ENCODE results near the gene C9orf43. TPM values are rescaled to one million over a fixed set of nuclear protein-coding genes. Genes with fewer than 3 reads are reported as not detected.
"Not testable (repeated sequence)": the region's sequence is repeated elsewhere in the genome, so short reads cannot be mapped to it uniquely, and the experiment has no call there.

The C9orf43 gene
- total and polyA plus RNA-seq, 4 donors: 0.09 to 1.1 (median 0.25) TPM

DNA sequence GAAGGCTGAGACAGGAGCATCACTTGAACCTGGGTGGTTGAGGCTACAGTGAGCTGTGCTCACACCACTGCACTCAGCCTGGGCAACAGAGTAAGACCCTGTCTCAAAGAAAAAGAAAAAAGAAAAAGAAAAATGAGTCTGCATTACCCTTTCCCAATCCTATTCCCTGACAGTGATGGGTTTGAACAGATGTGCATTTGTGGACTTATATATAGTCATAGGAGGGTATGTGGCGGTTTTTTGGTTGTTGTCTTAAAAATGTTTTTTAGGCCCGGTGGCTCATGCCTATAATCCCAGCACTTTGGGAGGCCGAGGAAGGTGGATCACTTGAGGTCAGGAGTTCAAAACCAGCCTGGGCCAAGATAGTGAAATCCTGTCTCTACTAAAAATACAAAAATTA lies 47.2 kb upstream of the C9orf43 start:
- Histone ChIP-seq H3K27ac (ENCODE audit: low read depth in 1 of 2, low read length in 2 of 2) (no peak overlapping the region), H3K9ac (ENCODE audit: low read depth in 1 of 2, low read length in 2 of 2) (no peak overlapping the region), H3K4me1 (ENCODE audit: control insufficient read depth in 4 of 4, insufficient read depth in 4 of 4, low read length in 3 of 4) (peaks cover 0 to 5% (median under 1%) of the 10 kb centered on the region in 4 donors), H3K36me3 (ENCODE audit: control insufficient read depth in 4 of 4, insufficient read depth in 3 of 4, low read depth in 1 of 4, low read length in 3 of 4) (no peaks in the 10 kb centered on the region), H3K27me3 (ENCODE audit: control insufficient read depth in 4 of 4, insufficient read depth in 4 of 4, low read length in 3 of 4) (no peaks in the 10 kb centered on the region), H3K9me3 (ENCODE audit: control insufficient read depth in 4 of 4, low read length in 3 of 4) (no peaks in the 10 kb centered on the region), H3K4me3 (ENCODE audit: low read depth in 1 of 3, low read length in 3 of 3) (no peak overlapping the region)
- 88% methylated on average over 3 of the region's 3 CpGs for WGBS
- no peak for DNase-seq (ENCODE audit: low spot score)
- TF ChIP-seq RXRA (IDR thresholded peaks at IDR 0.05): no peak
- TF ChIP-seq YY1 (IDR thresholded peaks at IDR 0.05): no peak
- TF ChIP-seq GABPA (IDR thresholded peaks at IDR 0.05 in 1 of 2, conservative IDR thresholded peaks at IDR 0.05 in 1 of 2): no peak
- TF ChIP-seq SP1 (IDR thresholded peaks at IDR 0.05): no peak
- TF ChIP-seq, protein P1, sequence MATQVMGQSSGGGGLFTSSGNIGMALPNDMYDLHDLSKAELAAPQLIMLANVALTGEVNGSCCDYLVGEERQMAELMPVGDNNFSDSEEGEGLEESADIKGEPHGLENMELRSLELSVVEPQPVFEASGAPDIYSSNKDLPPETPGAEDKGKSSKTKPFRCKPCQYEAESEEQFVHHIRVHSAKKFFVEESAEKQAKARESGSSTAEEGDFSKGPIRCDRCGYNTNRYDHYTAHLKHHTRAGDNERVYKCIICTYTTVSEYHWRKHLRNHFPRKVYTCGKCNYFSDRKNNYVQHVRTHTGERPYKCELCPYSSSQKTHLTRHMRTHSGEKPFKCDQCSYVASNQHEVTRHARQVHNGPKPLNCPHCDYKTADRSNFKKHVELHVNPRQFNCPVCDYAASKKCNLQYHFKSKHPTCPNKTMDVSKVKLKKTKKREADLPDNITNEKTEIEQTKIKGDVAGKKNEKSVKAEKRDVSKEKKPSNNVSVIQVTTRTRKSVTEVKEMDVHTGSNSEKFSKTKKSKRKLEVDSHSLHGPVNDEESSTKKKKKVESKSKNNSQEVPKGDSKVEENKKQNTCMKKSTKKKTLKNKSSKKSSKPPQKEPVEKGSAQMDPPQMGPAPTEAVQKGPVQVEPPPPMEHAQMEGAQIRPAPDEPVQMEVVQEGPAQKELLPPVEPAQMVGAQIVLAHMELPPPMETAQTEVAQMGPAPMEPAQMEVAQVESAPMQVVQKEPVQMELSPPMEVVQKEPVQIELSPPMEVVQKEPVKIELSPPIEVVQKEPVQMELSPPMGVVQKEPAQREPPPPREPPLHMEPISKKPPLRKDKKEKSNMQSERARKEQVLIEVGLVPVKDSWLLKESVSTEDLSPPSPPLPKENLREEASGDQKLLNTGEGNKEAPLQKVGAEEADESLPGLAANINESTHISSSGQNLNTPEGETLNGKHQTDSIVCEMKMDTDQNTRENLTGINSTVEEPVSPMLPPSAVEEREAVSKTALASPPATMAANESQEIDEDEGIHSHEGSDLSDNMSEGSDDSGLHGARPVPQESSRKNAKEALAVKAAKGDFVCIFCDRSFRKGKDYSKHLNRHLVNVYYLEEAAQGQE (IDR thresholded peaks at IDR 0.05): no peak
- no peak for TF ChIP-seq FOXA1 (IDR thresholded peaks at IDR 0.05)
- TF ChIP-seq EGR1 (IDR thresholded peaks at IDR 0.05; ENCODE audit: low read depth in 2 of 2): no peak
- TF ChIP-seq HNF4G (IDR thresholded peaks at IDR 0.05): no peak
- no peak for TF ChIP-seq JUND (IDR thresholded peaks at IDR 0.05)
- TF ChIP-seq, protein P2, sequence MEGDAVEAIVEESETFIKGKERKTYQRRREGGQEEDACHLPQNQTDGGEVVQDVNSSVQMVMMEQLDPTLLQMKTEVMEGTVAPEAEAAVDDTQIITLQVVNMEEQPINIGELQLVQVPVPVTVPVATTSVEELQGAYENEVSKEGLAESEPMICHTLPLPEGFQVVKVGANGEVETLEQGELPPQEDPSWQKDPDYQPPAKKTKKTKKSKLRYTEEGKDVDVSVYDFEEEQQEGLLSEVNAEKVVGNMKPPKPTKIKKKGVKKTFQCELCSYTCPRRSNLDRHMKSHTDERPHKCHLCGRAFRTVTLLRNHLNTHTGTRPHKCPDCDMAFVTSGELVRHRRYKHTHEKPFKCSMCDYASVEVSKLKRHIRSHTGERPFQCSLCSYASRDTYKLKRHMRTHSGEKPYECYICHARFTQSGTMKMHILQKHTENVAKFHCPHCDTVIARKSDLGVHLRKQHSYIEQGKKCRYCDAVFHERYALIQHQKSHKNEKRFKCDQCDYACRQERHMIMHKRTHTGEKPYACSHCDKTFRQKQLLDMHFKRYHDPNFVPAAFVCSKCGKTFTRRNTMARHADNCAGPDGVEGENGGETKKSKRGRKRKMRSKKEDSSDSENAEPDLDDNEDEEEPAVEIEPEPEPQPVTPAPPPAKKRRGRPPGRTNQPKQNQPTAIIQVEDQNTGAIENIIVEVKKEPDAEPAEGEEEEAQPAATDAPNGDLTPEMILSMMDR (IDR thresholded peaks at IDR 0.05; ENCODE audit: low read depth, low read length, missing input control): no peak
- TF ChIP-seq FOXA2 (IDR thresholded peaks at IDR 0.05): no peak

- no peaks in the 10 kb centered on the region for H3K36me3 ChIP-seq (ENCODE audit: control insufficient read depth in 4 of 4, insufficient read depth in 3 of 4, low read depth in 1 of 4, low read length in 3 of 4)
- WGBS: 77% methylated on average over 1 of the region's 1 CpG
- TF ChIP-seq RAD21 (IDR thresholded peaks at IDR 0.05) (no peak), FOXA1 (IDR thresholded peaks at IDR 0.05) (no peak), SP1 (IDR thresholded peaks at IDR 0.05) (no peak), RXRA (IDR thresholded peaks at IDR 0.05) (no peak), FOXA2 (IDR thresholded peaks at IDR 0.05) (no peak), JUND (IDR thresholded peaks at IDR 0.05) (no peak), HNF4A (conservative IDR thresholded peaks at IDR 0.05) (no peak), NR2F2 (IDR thresholded peaks at IDR 0.05) (no peak), GABPA (IDR thresholded peaks at IDR 0.05 in 1 of 2, conservative IDR thresholded peaks at IDR 0.05 in 1 of 2) (no peak)
- TF ChIP-seq, protein P3, sequence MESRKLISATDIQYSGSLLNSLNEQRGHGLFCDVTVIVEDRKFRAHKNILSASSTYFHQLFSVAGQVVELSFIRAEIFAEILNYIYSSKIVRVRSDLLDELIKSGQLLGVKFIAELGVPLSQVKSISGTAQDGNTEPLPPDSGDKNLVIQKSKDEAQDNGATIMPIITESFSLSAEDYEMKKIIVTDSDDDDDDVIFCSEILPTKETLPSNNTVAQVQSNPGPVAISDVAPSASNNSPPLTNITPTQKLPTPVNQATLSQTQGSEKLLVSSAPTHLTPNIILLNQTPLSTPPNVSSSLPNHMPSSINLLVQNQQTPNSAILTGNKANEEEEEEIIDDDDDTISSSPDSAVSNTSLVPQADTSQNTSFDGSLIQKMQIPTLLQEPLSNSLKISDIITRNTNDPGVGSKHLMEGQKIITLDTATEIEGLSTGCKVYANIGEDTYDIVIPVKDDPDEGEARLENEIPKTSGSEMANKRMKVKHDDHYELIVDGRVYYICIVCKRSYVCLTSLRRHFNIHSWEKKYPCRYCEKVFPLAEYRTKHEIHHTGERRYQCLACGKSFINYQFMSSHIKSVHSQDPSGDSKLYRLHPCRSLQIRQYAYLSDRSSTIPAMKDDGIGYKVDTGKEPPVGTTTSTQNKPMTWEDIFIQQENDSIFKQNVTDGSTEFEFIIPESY (IDR thresholded peaks at IDR 0.05): no peak
These were observed 45.6 kb upstream of the C9orf43 start for GRCh38 chr9:113364951-113365350.

GRCh38 chr9:113365652-113366051 lies 44.9 kb upstream of the C9orf43 start:
- peaks cover 4 to 24% (median 16%) of the 10 kb centered on the region in 4 donors for H3K4me1 ChIP-seq (ENCODE audit: control insufficient read depth in 4 of 4, insufficient read depth in 4 of 4, low read length in 3 of 4)
- H3K36me3 ChIP-seq (ENCODE audit: control insufficient read depth in 4 of 4, insufficient read depth in 3 of 4, low read depth in 1 of 4, low read length in 3 of 4); H3K27me3 ChIP-seq (ENCODE audit: control insufficient read depth in 4 of 4, insufficient read depth in 4 of 4, low read length in 3 of 4); H3K9me3 ChIP-seq (ENCODE audit: control insufficient read depth in 4 of 4, low read length in 3 of 4); H3K9ac ChIP-seq (ENCODE audit: low read depth in 1 of 2, low read length in 2 of 2); H3K27ac ChIP-seq (ENCODE audit: low read depth in 1 of 2, low read length in 2 of 2); DNase-seq (ENCODE audit: low spot score); H3K4me3 ChIP-seq (ENCODE audit: low read depth in 1 of 3, low read length in 3 of 3): not testable (repeated sequence)
- WGBS: 75% methylated on average over 3 of the region's 3 CpGs

More at GRCh38 chr9:113364951-113365350, 45.6 kb upstream of the C9orf43 start:
- no peaks in the 10 kb centered on the region for H3K9me3 ChIP-seq (ENCODE audit: control insufficient read depth in 4 of 4, low read length in 3 of 4)
- peaks cover 4 to 17% (median 12%) of the 10 kb centered on the region in 4 donors for H3K4me1 ChIP-seq (ENCODE audit: control insufficient read depth in 4 of 4, insufficient read depth in 4 of 4, low read length in 3 of 4)
- H3K27me3 ChIP-seq (ENCODE audit: control insufficient read depth in 4 of 4, insufficient read depth in 4 of 4, low read length in 3 of 4): no peaks in the 10 kb centered on the region
- no peak overlapping the region for H3K9ac ChIP-seq (ENCODE audit: low read depth in 1 of 2, low read length in 2 of 2)
- no peak overlapping the region for H3K27ac ChIP-seq (ENCODE audit: low read depth in 1 of 2, low read length in 2 of 2)
- no peak overlapping the region for H3K4me3 ChIP-seq (ENCODE audit: low read depth in 1 of 3, low read length in 3 of 3)
- no peak for DNase-seq (ENCODE audit: low spot score)
